SK-N-SH treated with all-trans-retinoic acid at 6 μM for 48 hours (cell line): ENCODE measurements around the gene CDH16.

Experiments used
- ATAC-seq: fragments of 200-7000 bp; cut with Tn5 transposase; 3 replicates; pipeline ENCODE4 v1.9.1; 2020; ENCODE audit warnings: mild to moderate bottlenecking, moderate library complexity
- ARNTL ChIP-seq: fragments of 450-650 bp; formaldehyde crosslinking; IDR thresholded peaks from 2 replicates; pipeline ENCODE4 v1.5.0; 2020; ENCODE audit warnings: low read depth, mild to moderate bottlenecking, moderate library complexity, borderline replicate concordance
- BACH2 ChIP-seq: fragments of 250-450 bp; sonication (Bioruptor Pico); IDR thresholded peaks from 2 replicates; pipeline ENCODE4 v1.9.0; 2021; ENCODE audit warnings: mild to moderate bottlenecking, borderline replicate concordance
- CREB5 ChIP-seq: fragments of 250-450 bp; sonication (Bioruptor Pico); IDR thresholded peaks from 2 replicates; pipeline ENCODE4 v1.5.1; 2020; ENCODE audit warnings: low read depth, mild to moderate bottlenecking, moderate library complexity
- CSDC2 ChIP-seq: fragments of 250-450 bp; sonication (Bioruptor Pico); IDR thresholded peaks from 2 replicates; pipeline ENCODE4 v1.5.0; 2020; ENCODE audit warnings: mild to moderate bottlenecking, moderate library complexity
- CSRNP3 ChIP-seq: fragments of 250-450 bp; sonication (Bioruptor Pico); IDR thresholded peaks from 2 replicates; pipeline ENCODE4 v1.5.1; 2021; ENCODE audit warnings: mild to moderate bottlenecking, moderate library complexity
- ESRRG ChIP-seq: fragments of 250-450 bp; sonication (Bioruptor Pico); IDR thresholded peaks from 2 replicates; pipeline ENCODE4 v1.6.1; 2021; ENCODE audit warnings: mild to moderate bottlenecking
- GLIS3 ChIP-seq: fragments of 250-450 bp; sonication (Bioruptor Pico); IDR thresholded peaks from 2 replicates; pipeline ENCODE4 v1.5.0; 2020; ENCODE audit warnings: mild to moderate bottlenecking, moderate library complexity
- ISL1 ChIP-seq: fragments of 250-450 bp; sonication (Bioruptor Pico); IDR thresholded peaks from 2 replicates; pipeline ENCODE4 v2.1.2; 2022; ENCODE audit warnings: mild to moderate bottlenecking, moderate library complexity
- OSR1 ChIP-seq: fragments of 250-450 bp; sonication (Bioruptor Pico); IDR thresholded peaks from 2 replicates; pipeline ENCODE4 v1.8.0; 2022; ENCODE audit warnings: moderate library complexity, mild to moderate bottlenecking, inconsistent platforms
- PATZ1 ChIP-seq: fragments of 250-450 bp; sonication (Bioruptor Pico); IDR thresholded peaks from 2 replicates; pipeline ENCODE4 v1.8.0; 2020; ENCODE audit warnings: mild to moderate bottlenecking, moderate library complexity, borderline replicate concordance
- POU6F1 ChIP-seq: fragments of 250-450 bp; sonication (Bioruptor Pico); IDR thresholded peaks from 2 replicates; pipeline ENCODE4 v1.8.0; 2021; ENCODE audit warnings: low read depth, mild to moderate bottlenecking, moderate library complexity, borderline replicate concordance
- PPARA ChIP-seq: fragments of 250-450 bp; sonication (Bioruptor Pico); IDR thresholded peaks from 2 replicates; pipeline ENCODE4 v1.5.0; 2020; ENCODE audit warnings: mild to moderate bottlenecking, borderline replicate concordance
- RARB ChIP-seq: fragments of 250-450 bp; sonication (Bioruptor Pico); IDR thresholded peaks from 2 replicates; pipeline ENCODE4 v1.8.0; 2021; ENCODE audit warnings: mild to moderate bottlenecking, moderate library complexity
- SNAI2 ChIP-seq: fragments of 250-450 bp; sonication (Bioruptor Pico); IDR thresholded peaks from 2 replicates; pipeline ENCODE4 v1.5.0; 2020; ENCODE audit warnings: mild to moderate bottlenecking, moderate library complexity
- TCF4 ChIP-seq: fragments of 250-450 bp; sonication (Bioruptor Pico); IDR thresholded peaks from 2 replicates; pipeline ENCODE4 v1.8.0; 2021; ENCODE audit warnings: mild to moderate bottlenecking, moderate library complexity, borderline replicate concordance
- TOX ChIP-seq: fragments of 250-450 bp; sonication (Bioruptor Pico); IDR thresholded peaks from 2 replicates; pipeline ENCODE4 v1.8.0; 2021; ENCODE audit warnings: mild to moderate bottlenecking, moderate library complexity, borderline replicate concordance
- TSHZ2 ChIP-seq: fragments of 250-450 bp; sonication (Bioruptor Pico); IDR thresholded peaks from 2 replicates; pipeline ENCODE4 v1.5.0; 2020; ENCODE audit warnings: mild to moderate bottlenecking, moderate library complexity
- ZC3H10 ChIP-seq: fragments of 250-450 bp; sonication (Bioruptor Pico); IDR thresholded peaks from 2 replicates; pipeline ENCODE4 v1.5.1; 2021; ENCODE audit warnings: mild to moderate bottlenecking, moderate library complexity
- ZFP30 ChIP-seq: fragments of 450-650 bp; formaldehyde crosslinking; IDR thresholded peaks from 2 replicates; pipeline ENCODE4 v1.5.0; 2022; ENCODE audit warnings: mild to moderate bottlenecking, moderate library complexity
- ZNF565 ChIP-seq: fragments of 450-650 bp; formaldehyde crosslinking; conservative IDR thresholded peaks from 2 replicates; pipeline ENCODE4 v1.5.0; 2020; ENCODE audit warnings: low read depth, mild to moderate bottlenecking, moderate library complexity
- ZNF8 ChIP-seq: fragments of 450-650 bp; formaldehyde crosslinking; IDR thresholded peaks from 2 replicates; pipeline ENCODE4 v1.5.0; 2020; ENCODE audit warnings: mild to moderate bottlenecking, moderate library complexity

CDH16 gene

GRCh38 chr16:66936462-66936861 is 17.8 kb upstream of the CDH16 start:
- ATAC-seq, result no peak
- TF ChIP-seq ZNF565 (CRISPR knock-in tag) (no peak), BACH2 (CRISPR knock-in tag) (no peak), PATZ1 (CRISPR knock-in tag) (no peak), ZFP30 (no peak), OSR1 (no peak), TOX (CRISPR knock-in tag) (no peak), ZC3H10 (CRISPR knock-in tag) (no peak), PPARA (CRISPR knock-in tag) (no peak), CSRNP3 (CRISPR knock-in tag) (no peak), TCF4 (CRISPR knock-in tag) (no peak), CREB5 (CRISPR knock-in tag) (no peak), RARB (CRISPR knock-in tag) (no peak), ARNTL (CRISPR knock-in tag) (no peak), CSDC2 (no peak), TSHZ2 (CRISPR knock-in tag) (no peak), ISL1 (CRISPR knock-in tag) (no peak), GLIS3 (CRISPR knock-in tag) (no peak)

GRCh38 chr16:66935314-66936011 is 16.8 kb upstream of the CDH16 start, which contains the start of gene CES2:
Gene CES2, plus strand, starts transcription at chr16:66935516. Its CDS starts 120 bp downstream, at chr16:66935636.
- ATAC-seq, result peak; percentile 68

More at GRCh38 chr16:66935314-66936011, 16.8 kb upstream of the CDH16 start, which contains the start of gene CES2:
- TF ChIP-seq ESRRG (no peak), ZNF8 (CRISPR knock-in tag) (no peak), ZNF565 (CRISPR knock-in tag) (no peak), POU6F1 (no peak), GLIS3 (CRISPR knock-in tag) (no peak), BACH2 (CRISPR knock-in tag) (no peak), CSDC2 (no peak), TOX (CRISPR knock-in tag) (no peak), ZFP30 (no peak), RARB (CRISPR knock-in tag) (no peak), SNAI2 (CRISPR knock-in tag) (no peak), PATZ1 (CRISPR knock-in tag) (no peak), ISL1 (CRISPR knock-in tag) (no peak), TCF4 (CRISPR knock-in tag) (no peak), ZC3H10 (CRISPR knock-in tag) (no peak), ARNTL (CRISPR knock-in tag) (no peak), CSRNP3 (CRISPR knock-in tag) (no peak)
- TF ChIP-seq, all 23 proteins: peak for 0
